RWPE1 (cell line): ENCODE results near the gene KRT33B.
A peak's percentile ranks its signal among the peaks of the same experiment; 100 is the strongest.
"Not testable (repeated sequence)": the region's sequence is repeated elsewhere in the genome, so short reads cannot be mapped to it uniquely, and the experiment has no call there.

ENCODE experiments used
- CTCF ChIA-PET: fragments of 350-600 bp; sonication (Branson Sonifier 250); formaldehyde crosslinking; extraction: SDS; loops from one replicate; lab custom pipeline; 2021; lab: Yijun Ruan, JAX
- POLR2A ChIA-PET: fragments of 400-600 bp; formaldehyde crosslinking; extraction: SDS; loops from one replicate; lab custom pipeline; 2020; ENCODE audit warnings: antibody characterized with exemption; ENCODE audit not compliant: low non-redundant PET; lab: Yijun Ruan, JAX
- DNase-seq: peaks from one replicate; pipeline ENCODE4 v3.0.0; 2012; ENCODE audit warnings: low spot score
- H3K27ac ChIP-seq: fragments of 450-650 bp; 2 replicates; pipeline ENCODE4 v1.5.1; 2017
- CTCF ChIP-seq: fragments of 450-650 bp; conservative IDR thresholded peaks from 2 replicates; pipeline ENCODE4 v1.5.1; 2017; ENCODE audit warnings: low read depth, mild to moderate bottlenecking

The KRT33B gene

DNA sequence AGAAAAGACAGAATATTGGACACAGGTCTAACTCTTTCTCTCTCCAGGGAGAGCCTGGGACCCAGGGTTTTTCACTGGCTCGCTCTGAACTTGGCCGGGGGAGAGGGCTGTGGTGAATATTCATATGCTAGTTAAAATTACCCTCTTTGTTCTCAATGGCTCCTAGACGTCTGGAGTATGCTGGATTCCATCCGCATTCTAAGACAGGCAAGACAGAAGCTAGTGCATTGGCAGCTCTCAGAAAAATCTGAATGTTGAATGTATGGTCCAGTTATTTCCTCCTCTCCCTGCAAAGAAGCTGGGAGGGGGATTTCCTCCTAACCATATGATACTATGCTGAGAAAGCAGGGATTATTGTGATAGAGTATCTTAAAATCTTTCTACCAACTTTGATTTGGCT lies 18.1 kb upstream of the KRT33B start:
- no peak overlapping the region for H3K27ac ChIP-seq
- ChIA-PET POLR2A (no interaction called here), CTCF (no interaction called here)
- TF ChIP-seq CTCF, result no peak
- DNase-seq, result no peak

- H3K27ac ChIP-seq, result no peak overlapping the region
- TF ChIP-seq CTCF, result no peak
- ChIA-PET POLR2A (no interaction called here), CTCF (no interaction called here)
- no peak for DNase-seq
These were observed 16.6 kb upstream of the KRT33B start for GRCh38 chr17:41386227-41386626.

GRCh38 chr17:41383690-41384089 lies 14.1 kb upstream of the KRT33B start:
- POLR2A ChIA-PET, result no interaction called here
- DNase-seq, result no peak
- CTCF ChIA-PET, result no interaction called here
- no peak overlapping the region for H3K27ac ChIP-seq
- no peak for TF ChIP-seq CTCF

DNA sequence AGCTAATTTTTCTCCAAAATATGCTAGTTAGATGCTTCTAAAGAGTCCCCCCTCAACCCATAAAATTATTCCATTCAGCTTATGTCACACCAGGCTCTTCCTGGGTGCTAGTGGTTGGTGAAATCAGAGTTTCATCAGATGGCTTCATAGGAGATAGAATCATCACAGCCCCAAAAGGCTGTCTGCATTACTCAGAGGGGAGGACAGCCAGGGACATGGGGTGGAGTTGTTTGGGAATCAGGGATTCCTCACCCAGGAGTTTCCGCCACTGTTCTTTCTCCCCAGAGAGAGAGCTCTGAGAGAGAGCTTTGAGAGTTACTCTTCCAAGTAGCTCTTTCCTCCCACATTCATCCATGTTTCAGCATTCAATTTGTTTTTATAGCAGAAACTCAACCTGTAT lies 12.8 kb upstream of the KRT33B start:
- DNase-seq, result no peak
- no peak for TF ChIP-seq CTCF
- POLR2A ChIA-PET, result no interaction called here
- CTCF ChIA-PET, result no interaction called here
- H3K27ac ChIP-seq, result no peak overlapping the region

GRCh38 chr17:41381943-41382342 lies 12.3 kb upstream of the KRT33B start, which contains the start of gene KRT34:
Gene KRT34, minus strand, starts transcription at chr17:41382306. Its CDS starts 60 bp downstream, at chr17:41382246.
- CTCF ChIA-PET, DNase-seq, H3K27ac ChIP-seq, POLR2A ChIA-PET: not testable (repeated sequence)

DNA sequence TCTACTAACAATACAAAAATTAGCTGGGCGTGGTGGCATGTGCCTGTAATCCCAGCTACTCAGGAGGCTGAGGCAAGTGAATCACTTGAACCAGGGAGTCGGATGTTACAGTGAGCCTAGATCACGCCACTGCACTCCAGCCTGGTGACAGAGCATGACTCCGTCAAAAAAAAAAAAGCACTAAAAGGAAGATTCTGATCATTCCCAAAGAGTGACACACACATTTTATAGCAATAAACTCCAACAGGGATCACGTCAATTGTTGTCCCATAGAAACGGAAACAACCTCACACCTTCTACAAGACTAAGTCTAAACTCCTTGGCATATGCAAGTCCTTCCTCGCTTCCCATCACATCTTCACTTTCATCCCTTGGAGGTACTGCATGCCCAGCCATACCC lies 10.5 kb upstream of the KRT33B start:
- DNase-seq, result peak; percentile 62
- H3K27ac ChIP-seq, result peak overlapping the region; percentile 49; the same call in 1 of the 2 replicates
- CTCF ChIA-PET, result not testable (repeated sequence)
- POLR2A ChIA-PET, result interaction anchor here (0.7 kb wide), 1 partner anchor 16 kb away, joined by 4 read pairs; no protein-coding TSS in a partner anchor

DNA sequence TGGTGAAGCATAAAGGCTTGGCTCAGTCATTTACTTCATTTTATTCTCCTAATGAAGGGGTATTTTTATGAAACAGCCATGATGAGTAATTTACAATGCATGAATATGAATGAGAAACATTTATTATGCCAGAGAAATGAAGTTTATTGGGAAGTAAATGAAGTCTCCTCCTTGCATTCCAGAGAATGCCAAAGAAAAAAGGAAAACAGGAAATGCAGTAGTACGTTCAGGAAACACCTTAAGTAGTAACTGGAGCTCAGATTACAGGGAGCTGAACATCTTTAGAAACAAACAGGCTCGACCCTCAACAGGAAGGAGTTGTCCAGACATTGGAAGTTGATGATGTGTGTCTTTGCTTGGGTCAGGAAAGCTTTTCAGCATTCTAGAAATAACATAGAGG lies 7.9 kb upstream of the KRT33B start:
- DNase-seq, result no peak
- ChIA-PET CTCF (interaction anchor here (0.6 kb wide), 2 partner anchors 20 to 330 kb away, joined by 3 to 4 read pairs; partner anchors contain the start of genes KRT31 and KRTAP2-1), POLR2A (no interaction called here)
- no peak for TF ChIP-seq CTCF
- H3K27ac ChIP-seq, result no peak overlapping the region

- CTCF ChIA-PET, result interaction anchor here (0.6 kb wide), 1 partner anchor 290 kb away, joined by 3 read pairs; no protein-coding TSS in a partner anchor
- POLR2A ChIA-PET, result no interaction called here
These were observed 590 bp downstream of the KRT33B start for GRCh38 chr17:41369023-41369422.

More at GRCh38 chr17:41369023-41369422, 590 bp downstream of the KRT33B start:
- no peak overlapping the region for H3K27ac ChIP-seq
- TF ChIP-seq CTCF, result no peak
- no peak for DNase-seq
